Transverse colon (tissue), 4 donors: ENCODE data around the gene ATP9B.

ENCODE experiments used
- POLR2AphosphoS5 ChIP-seq, 3 donors: sonication (generic); formaldehyde crosslinking; IDR thresholded peaks; one replicate each; pipeline ENCODE4 v1.6.1; 2016; ENCODE audit warnings: antibody characterized with exemption in 3 of 3
- TF ChIP-seq, protein P1 (sequence below), 5 experiments: fragments of 200-600 bp in 3 of 5; fragments of 450-650 bp in 2 of 5; sonication (generic) in 3 of 5; IDR thresholded peaks; 1 replicate in 2 of 5; 2 replicates in 3 of 5; pipeline ENCODE4 v1.5.1; 2016 to 2017; ENCODE audit warnings: antibody characterized with exemption in 5 of 5, inconsistent platforms in 3 of 5, mild to moderate bottlenecking in 2 of 5, moderate library complexity in 1 of 5

GRCh38 chr18:79275992-79276391, 206.8 kb downstream of the ATP9B start:
- TF ChIP-seq POLR2AphosphoS5 (IDR thresholded peaks at IDR 0.05): no peak
- TF ChIP-seq, protein P1, sequence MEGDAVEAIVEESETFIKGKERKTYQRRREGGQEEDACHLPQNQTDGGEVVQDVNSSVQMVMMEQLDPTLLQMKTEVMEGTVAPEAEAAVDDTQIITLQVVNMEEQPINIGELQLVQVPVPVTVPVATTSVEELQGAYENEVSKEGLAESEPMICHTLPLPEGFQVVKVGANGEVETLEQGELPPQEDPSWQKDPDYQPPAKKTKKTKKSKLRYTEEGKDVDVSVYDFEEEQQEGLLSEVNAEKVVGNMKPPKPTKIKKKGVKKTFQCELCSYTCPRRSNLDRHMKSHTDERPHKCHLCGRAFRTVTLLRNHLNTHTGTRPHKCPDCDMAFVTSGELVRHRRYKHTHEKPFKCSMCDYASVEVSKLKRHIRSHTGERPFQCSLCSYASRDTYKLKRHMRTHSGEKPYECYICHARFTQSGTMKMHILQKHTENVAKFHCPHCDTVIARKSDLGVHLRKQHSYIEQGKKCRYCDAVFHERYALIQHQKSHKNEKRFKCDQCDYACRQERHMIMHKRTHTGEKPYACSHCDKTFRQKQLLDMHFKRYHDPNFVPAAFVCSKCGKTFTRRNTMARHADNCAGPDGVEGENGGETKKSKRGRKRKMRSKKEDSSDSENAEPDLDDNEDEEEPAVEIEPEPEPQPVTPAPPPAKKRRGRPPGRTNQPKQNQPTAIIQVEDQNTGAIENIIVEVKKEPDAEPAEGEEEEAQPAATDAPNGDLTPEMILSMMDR (IDR thresholded peaks at IDR 0.05): no peak
